Measurements from ENCODE around the gene ZNF652.
"Not testable (repeated sequence)": the region's sequence is repeated elsewhere in the genome, so short reads cannot be mapped to it uniquely, and the experiment has no call there.

ZNF652 gene

DNA sequence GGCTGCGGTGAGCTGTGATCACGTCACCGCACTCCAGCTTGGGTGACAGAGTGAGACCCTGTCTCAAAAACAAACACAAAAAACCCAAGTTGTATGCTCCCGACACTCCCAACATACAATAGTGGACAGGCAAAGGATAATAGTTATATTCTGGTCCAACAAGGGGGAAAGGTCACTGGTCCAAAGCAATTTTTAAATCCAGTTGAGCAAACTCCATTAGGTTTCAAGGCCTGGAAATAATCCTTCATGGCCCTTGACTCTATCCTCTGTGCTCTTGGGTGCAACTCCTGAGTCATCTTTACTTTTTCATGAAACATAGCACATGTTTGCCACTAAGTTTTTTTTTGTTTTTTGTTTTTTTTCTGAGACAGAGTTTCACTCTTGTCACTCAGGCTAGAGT, 81.1 kb downstream of the ZNF652 start:
- Histone ChIP-seq H3K4me2 (ENCODE audit: low read depth, low read length, poor library complexity, severe bottlenecking) (no peak overlapping the region), H3K27ac (ENCODE audit: low read depth, low read length) (no peak overlapping the region), H3K9me3 (ENCODE audit: insufficient read depth, low read length) (no peaks in the 10 kb centered on the region), H3K9ac (ENCODE audit: low read length) (no peak overlapping the region), H3K36me3 (ENCODE audit: low read length) (no peaks in the 10 kb centered on the region), H3F3A (ENCODE audit: insufficient read depth) (no peaks in the 10 kb centered on the region), H3K79me2 (ENCODE audit: insufficient read depth, low read length) (no peaks in the 10 kb centered on the region), H3K27me3 (ENCODE audit: low read length) (no peaks in the 10 kb centered on the region), H3K4me3 (ENCODE audit: insufficient read depth, low read length, poor library complexity, severe bottlenecking) (no peak overlapping the region), H4K20me1 (ENCODE audit: low read depth, low read length) (no peaks in the 10 kb centered on the region), H2AFZ (ENCODE audit: low read depth, low read length, severe bottlenecking) (no peak overlapping the region), H3K9me2 (replicated peaks; ENCODE audit: insufficient read depth, low read length) (no peaks in the 10 kb centered on the region)
- TF ChIP-seq, protein P1, sequence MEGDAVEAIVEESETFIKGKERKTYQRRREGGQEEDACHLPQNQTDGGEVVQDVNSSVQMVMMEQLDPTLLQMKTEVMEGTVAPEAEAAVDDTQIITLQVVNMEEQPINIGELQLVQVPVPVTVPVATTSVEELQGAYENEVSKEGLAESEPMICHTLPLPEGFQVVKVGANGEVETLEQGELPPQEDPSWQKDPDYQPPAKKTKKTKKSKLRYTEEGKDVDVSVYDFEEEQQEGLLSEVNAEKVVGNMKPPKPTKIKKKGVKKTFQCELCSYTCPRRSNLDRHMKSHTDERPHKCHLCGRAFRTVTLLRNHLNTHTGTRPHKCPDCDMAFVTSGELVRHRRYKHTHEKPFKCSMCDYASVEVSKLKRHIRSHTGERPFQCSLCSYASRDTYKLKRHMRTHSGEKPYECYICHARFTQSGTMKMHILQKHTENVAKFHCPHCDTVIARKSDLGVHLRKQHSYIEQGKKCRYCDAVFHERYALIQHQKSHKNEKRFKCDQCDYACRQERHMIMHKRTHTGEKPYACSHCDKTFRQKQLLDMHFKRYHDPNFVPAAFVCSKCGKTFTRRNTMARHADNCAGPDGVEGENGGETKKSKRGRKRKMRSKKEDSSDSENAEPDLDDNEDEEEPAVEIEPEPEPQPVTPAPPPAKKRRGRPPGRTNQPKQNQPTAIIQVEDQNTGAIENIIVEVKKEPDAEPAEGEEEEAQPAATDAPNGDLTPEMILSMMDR (IDR thresholded peaks at IDR 0.05; ENCODE audit: insufficient read depth, low read length, poor library complexity, severe bottlenecking): no peak
- TF ChIP-seq EZH2phosphoT487 (conservative IDR thresholded peaks at IDR 0.05; ENCODE audit: low read length): no peak

DNA sequence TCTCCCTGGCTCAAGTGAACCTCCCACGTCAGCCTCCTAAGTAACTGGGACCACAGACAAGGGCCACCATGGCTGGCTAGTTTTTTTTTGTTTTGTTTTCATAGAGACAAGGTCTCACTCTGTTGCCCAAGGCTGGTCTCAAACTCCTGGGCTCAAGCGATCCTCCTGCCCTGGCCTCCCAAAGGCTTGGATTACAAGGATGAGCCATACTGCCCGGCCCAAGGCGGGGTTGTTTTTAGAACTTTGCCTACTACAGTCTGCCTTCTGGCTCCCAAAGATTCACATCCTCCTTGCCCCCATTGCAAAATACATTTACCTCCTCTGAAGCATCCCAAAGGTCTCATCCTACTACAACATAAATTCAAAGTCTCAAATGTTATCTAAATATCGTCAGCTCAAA, 82.0 kb downstream of the ZNF652 start:
- Histone ChIP-seq H3F3A (ENCODE audit: insufficient read depth) (no peaks in the 10 kb centered on the region), H3K9ac (ENCODE audit: low read length) (no peak overlapping the region), H3K36me3 (ENCODE audit: low read length) (no peaks in the 10 kb centered on the region), H2AFZ (ENCODE audit: low read depth, low read length, severe bottlenecking) (no peak overlapping the region), H3K4me3 (ENCODE audit: insufficient read depth, low read length, poor library complexity, severe bottlenecking) (no peak overlapping the region), H3K27ac (ENCODE audit: low read depth, low read length) (no peak overlapping the region), H3K9me3 (ENCODE audit: insufficient read depth, low read length) (no peaks in the 10 kb centered on the region), H3K79me2 (ENCODE audit: insufficient read depth, low read length) (no peaks in the 10 kb centered on the region), H3K27me3 (ENCODE audit: low read length) (no peaks in the 10 kb centered on the region), H3K9me2 (replicated peaks; ENCODE audit: insufficient read depth, low read length) (no peaks in the 10 kb centered on the region), H4K20me1 (ENCODE audit: low read depth, low read length) (no peaks in the 10 kb centered on the region), H3K4me2 (ENCODE audit: low read depth, low read length, poor library complexity, severe bottlenecking) (no peak overlapping the region)
- TF ChIP-seq EZH2phosphoT487 (conservative IDR thresholded peaks at IDR 0.05; ENCODE audit: low read length): no peak
- TF ChIP-seq, protein P1 (IDR thresholded peaks at IDR 0.05; ENCODE audit: insufficient read depth, low read length, poor library complexity, severe bottlenecking): no peak

DNA sequence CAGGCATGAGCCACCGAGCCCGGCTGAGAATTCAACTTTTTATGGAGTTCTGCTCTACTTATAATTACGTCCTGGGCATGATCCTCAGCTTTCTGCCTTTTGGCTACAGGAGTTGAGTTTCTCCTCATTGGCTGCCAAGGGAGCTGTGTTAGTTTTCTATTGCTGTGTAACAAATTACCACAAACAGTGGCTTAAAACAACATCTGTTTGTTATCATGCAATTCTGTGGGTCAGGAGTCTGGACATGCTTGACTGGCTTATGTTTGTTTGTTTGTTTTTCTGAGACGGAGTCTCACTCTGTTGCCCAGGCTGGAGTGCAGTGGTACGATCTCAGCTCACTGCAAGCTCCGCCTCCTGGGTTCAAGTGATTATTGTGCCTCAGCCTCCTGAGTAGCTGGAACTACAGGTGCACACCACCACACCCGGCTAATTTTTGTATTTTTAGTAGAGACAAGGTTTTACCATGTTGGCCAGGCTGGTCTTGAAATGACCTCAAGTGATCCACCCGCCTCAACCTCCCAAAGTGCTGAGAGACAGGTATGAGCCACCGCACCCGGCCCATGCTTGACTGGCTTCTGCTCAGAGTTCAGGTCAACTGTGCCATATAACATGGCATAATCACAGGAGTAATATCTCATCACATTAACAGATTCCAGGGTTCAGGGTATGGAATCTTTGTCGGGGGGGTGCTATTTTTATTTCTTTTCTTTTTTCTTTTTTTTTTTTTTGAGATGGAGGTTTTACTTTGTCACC, 82.6 kb downstream of the ZNF652 start:
- H3K36me3 ChIP-seq (ENCODE audit: low read length); H3K79me2 ChIP-seq (ENCODE audit: insufficient read depth, low read length); H3K4me2 ChIP-seq (ENCODE audit: low read depth, low read length, poor library complexity, severe bottlenecking): not testable (repeated sequence)

DNA sequence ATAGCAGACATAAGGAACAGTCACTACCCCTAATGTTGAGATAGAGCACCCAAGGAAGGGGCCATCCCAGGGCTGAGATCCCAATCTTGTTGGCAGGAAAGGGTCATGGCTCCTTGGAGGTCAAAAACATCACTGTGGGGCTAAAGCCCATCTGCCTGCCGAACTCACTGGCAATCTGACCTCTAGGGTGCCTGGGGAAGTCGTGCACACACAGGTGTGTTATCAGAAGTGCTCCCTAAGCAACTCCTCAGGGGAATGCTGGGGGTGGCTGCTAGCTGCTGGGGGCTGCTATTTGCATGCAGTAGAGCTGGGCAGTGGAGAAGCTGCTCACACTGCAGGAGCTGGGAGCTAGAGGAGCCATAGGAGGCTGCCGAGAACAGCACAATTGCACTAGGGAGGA, 84.0 kb downstream of the ZNF652 start:
- Histone ChIP-seq H4K20me1 (ENCODE audit: low read depth, low read length) (no peaks in the 10 kb centered on the region), H3K9ac (ENCODE audit: low read length) (no peak overlapping the region), H3K79me2 (ENCODE audit: insufficient read depth, low read length) (no peaks in the 10 kb centered on the region), H3K4me2 (ENCODE audit: low read depth, low read length, poor library complexity, severe bottlenecking) (no peak overlapping the region), H3K9me3 (ENCODE audit: insufficient read depth, low read length) (no peaks in the 10 kb centered on the region), H3K27me3 (ENCODE audit: low read length) (no peaks in the 10 kb centered on the region), H3K9me2 (replicated peaks; ENCODE audit: insufficient read depth, low read length) (no peaks in the 10 kb centered on the region), H2AFZ (ENCODE audit: low read depth, low read length, severe bottlenecking) (no peak overlapping the region), H3K27ac (ENCODE audit: low read depth, low read length) (no peak overlapping the region), H3K36me3 (ENCODE audit: low read length) (no peaks in the 10 kb centered on the region), H3K4me3 (ENCODE audit: insufficient read depth, low read length, poor library complexity, severe bottlenecking) (no peak overlapping the region), H3F3A (ENCODE audit: insufficient read depth) (no peaks in the 10 kb centered on the region)
- TF ChIP-seq, protein P1 (IDR thresholded peaks at IDR 0.05; ENCODE audit: insufficient read depth, low read length, poor library complexity, severe bottlenecking): no peak
- no peak for TF ChIP-seq EZH2phosphoT487 (conservative IDR thresholded peaks at IDR 0.05; ENCODE audit: low read length)

More for the DNA sequence above, 82.6 kb downstream of the ZNF652 start:
- not testable (repeated sequence) for H3K27ac ChIP-seq (ENCODE audit: low read depth, low read length); H4K20me1 ChIP-seq (ENCODE audit: low read depth, low read length); H3K27me3 ChIP-seq (ENCODE audit: low read length); H3K9ac ChIP-seq (ENCODE audit: low read length); H3K4me3 ChIP-seq (ENCODE audit: insufficient read depth, low read length, poor library complexity, severe bottlenecking); H2AFZ ChIP-seq (ENCODE audit: low read depth, low read length, severe bottlenecking); H3F3A ChIP-seq (ENCODE audit: insufficient read depth); H3K9me2 ChIP-seq (replicated peaks; ENCODE audit: insufficient read depth, low read length); H3K9me3 ChIP-seq (ENCODE audit: insufficient read depth, low read length)
